HG03521 (cell line): ENCODE results near the gene GADD45G.

Source experiments
- ATAC-seq: cut with Tn5 transposase; IDR thresholded peaks from one replicate; pipeline ENCODE4 v1.9.1; 2021; ENCODE audit warnings: mild to moderate bottlenecking, moderate library complexity; ENCODE audit not compliant: unreplicated experiment

The GADD45G gene

DNA sequence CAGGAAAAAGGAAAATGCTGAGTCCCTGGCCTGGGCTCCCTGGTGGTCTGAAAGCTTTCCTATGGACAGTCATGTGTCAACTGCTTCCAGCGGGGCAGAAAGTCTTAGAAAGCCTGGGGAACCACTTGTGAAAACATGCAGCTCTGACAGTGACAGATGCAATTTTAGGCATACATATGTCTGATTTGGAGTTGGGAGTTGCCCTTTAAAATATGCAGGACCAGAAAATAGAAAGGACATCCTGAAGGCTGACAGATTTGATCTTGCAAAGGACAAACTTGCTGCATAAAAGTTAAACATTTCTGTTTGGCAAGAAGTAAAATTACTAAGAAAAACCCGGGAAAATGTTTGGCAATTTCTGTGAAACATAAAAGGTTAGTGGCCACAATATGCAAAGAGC, 23.8 kb downstream of the GADD45G start:
- ATAC-seq, result no peak

- ATAC-seq, result no peak
Observed at GRCh38 chr9:89629081-89629976, 24.5 kb downstream of the GADD45G start.

- no peak for ATAC-seq
Observed at GRCh38 chr9:89630508-89630907, 25.7 kb downstream of the GADD45G start.

- ATAC-seq, result no peak
Observed at GRCh38 chr9:89631384-89631783, 26.6 kb downstream of the GADD45G start.

GRCh38 chr9:89632192-89632733, 27.5 kb downstream of the GADD45G start:
- ATAC-seq, result no peak

DNA sequence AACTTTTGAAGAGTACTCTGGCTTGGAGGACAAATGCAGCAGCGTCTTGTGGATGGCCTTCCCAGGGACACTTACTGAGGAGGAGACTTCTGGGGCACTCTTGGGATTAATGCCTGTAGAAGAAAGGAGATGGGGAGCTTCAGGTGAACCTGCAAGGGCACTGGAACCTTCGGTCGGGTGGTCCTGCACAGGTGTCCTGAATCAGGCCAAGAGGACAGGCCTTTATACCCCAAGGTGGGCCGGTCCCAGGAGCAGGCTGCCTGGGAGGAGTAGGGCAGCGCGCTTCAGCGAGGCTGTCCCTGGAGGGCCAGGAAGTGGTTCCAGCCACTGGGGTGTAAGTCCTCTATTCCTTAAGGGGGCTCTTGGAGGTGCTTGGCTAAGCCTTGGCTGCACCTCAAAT, 27.9 kb downstream of the GADD45G start:
- no peak for ATAC-seq

GRCh38 chr9:89633404-89633803, 28.6 kb downstream of the GADD45G start:
- ATAC-seq, result no peak

DNA sequence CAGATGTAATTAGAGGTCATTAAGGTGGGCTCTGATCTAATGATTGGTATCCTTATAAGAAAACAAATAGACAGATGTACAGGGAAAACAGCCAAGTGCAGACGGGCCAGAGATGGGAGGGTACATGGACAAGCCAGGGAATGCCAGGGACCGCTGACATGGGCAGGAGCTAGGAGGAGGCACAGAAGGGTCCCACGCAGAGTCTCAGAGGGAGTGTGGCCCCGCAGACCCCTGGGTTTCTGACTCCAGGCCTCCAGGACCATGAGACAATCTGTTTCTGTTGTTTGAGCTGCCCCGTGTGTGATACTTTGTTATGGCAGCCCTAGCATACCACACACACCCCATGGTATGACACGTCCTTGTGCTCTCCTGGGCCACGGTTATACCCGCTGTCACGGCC, 29.1 kb downstream of the GADD45G start:
- no peak for ATAC-seq

DNA sequence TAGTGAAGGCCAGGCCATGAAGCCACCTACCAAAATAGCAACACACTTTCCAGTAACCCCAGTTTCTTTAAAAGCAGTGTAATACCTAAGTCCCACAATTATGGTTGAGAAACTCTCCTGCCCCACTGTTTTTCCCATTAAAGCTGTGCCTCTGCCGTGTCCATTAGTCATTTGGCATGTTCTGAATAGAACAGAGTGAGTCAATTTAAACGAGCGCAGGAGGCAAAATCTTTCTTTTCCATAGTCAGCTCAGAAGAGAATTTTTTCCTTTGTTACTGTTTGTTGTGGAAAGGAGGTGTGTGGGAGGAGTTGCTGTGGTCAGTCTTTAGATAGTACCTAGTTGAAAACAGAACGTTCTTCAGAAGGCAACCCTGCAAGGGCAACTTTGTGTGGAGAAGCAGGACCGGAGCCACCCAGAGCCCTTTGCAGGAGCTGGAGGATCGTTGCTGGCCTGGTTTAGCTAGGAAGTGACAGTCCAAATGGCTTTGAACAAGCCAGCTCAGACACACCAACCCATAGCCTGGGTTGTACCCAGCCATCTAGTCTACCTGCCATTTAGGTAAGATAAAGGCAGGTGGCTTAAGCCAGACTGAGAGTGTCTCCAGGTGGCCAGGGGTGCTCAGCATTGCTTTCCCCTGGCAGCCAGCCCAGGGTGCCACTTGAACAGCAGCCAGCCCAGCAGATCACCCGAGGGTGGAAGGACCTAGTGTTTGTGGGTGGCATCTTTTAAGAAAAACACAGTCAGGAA, 30.4 kb downstream of the GADD45G start:
- no peak for ATAC-seq

DNA sequence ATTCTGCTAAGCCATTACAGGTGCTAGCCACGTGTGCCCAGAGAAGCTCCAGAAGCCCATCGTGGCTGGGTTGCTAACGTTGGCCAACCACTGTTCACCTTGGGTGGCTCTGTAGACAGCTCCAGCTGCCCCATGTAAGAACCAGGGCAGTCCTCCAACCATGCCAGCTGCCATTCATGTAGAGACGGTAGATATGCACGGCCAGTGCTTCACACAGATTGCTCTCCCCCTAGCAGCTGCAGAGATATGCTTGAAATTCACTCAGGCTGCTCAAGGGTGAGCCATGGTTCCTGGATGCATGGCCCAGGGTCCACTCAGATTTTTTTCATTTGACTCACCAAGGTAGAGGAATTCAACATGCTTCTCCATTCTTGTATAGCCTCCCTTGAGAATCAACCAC, 31.0 kb downstream of the GADD45G start:
- no peak for ATAC-seq

DNA sequence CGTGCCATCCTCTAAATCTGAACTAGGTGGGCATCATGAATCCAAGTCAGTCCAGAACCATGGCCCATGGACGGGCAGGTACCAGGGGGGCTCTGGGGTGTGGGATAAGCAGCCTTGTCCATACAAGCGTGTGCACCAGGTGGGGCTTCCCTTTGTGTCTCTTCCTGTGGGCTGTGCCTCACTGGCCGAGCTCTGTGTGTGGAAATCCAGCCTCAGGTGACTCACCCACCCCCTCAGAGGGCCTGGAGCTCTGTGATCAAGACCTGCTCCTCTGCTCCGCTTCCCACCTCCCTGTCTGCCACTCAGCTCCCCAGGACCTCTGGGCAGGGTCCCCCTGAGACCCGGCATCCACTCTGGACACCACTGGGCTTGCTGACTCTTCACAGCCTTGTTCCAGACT, 33.0 kb downstream of the GADD45G start:
- ATAC-seq, result no peak

DNA sequence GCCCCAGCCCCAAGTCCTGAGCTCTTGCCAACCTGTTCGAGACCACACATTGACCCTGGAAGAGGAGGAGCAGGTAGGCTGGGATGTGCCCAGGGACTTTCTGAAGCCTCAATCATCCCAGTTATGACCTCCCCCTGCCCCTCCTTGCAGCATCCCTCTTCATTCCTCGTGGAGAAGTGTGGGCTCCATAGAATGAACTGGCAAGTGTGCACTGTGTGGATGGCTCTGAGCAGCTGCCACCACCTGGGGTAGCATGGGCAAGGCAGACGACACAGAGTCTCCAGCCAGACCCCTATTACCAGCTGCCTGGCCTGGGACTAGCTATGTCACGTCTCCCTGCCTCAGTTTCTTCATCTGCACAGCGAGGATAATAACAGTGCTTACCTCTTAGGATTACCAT, 33.5 kb downstream of the GADD45G start:
- ATAC-seq, result no peak

GRCh38 chr9:89638893-89639292, 34.1 kb downstream of the GADD45G start:
- ATAC-seq, result no peak

DNA sequence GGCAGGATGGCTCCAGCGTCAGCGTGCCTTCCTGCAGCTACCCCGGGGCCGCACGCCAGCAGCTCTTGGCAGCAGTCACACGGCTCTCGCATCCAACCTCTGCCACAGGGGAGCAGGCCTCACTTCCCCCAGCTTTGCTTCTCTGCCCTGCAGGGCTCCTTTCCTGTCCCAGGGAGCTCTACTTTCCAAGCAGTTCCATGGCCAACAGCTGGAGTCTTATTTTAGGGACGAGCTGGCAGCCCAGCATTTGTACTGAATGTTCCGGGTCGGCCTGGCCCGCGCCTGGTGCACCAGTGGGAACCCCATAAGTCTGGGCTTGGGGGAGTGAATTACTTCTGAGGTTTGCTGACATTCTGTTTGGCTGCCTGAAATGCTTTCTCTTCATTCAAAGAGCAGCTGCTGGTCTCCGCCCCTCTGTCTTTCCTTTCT, 34.6 kb downstream of the GADD45G start:
- ATAC-seq, result no peak

DNA sequence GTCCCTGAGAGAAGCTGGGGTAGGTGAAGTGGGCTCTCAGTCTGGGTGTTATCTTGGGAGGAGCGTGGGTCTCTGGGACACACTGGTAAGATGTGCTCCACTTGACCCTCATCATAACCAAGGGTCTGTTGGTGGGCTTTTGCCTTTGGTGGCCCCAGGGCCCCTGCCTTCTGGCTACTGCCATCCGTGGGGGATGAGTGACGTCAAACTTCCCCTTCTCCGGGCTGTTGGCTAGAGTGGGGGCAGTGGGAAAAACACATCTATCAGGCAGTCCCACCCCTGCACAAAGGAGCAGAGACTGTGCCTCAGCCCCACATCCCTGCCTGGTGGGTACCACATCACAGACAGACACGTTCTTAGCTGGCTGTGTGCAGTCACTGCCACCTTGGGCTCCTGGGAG, 35.1 kb downstream of the GADD45G start:
- ATAC-seq, result no peak

GRCh38 chr9:89640361-89640760, 35.5 kb downstream of the GADD45G start:
- no peak for ATAC-seq

DNA sequence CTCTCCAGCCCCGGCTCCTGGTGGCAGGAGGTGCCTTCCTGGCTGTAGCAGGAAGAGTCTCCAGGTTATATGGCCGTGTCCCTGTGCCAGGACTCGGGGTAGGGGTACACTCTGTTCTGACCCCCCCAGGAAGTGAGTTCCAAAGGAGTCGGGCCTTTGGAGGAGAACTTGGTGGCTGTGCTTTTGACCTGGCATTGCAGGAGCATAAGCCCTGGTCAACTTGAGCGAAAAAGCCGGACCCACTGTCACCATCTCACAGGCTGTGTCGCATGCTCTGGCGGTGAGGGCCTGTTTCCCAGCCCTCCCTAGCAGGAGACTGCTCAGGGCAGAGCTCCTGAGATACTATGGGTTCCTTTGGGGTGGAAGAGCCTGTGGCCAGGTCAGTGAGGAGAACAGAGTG, 36.0 kb downstream of the GADD45G start:
- no peak for ATAC-seq

- no peak for ATAC-seq
Observed at GRCh38 chr9:89641980-89642379, 37.2 kb downstream of the GADD45G start.

DNA sequence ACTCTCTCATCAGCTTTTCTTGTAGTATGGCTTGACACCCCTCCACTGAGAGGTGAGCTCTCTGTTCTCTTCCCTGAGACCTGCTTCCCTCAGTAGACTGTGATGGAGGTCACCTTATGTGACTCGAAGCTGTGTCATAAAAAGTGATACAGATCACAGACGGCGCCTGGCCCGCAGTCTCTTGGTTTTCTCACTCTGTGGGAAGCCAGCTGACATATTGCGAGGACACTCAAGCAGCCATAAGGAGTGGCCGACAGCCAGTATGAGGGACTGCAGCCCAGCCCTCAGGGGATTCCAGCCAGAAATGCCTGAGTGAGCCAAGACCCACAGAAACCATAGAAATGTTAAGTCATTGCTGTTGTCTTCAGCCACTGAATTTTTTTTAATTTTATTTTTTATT, 38.0 kb downstream of the GADD45G start:
- ATAC-seq, result no peak

- no peak for ATAC-seq
Observed at GRCh38 chr9:89646189-89646939, 41.6 kb downstream of the GADD45G start.
